HG03108 (cell line): Measurements from ENCODE around the gene NUAK2.

Experiments
- ATAC-seq: cut with Tn5 transposase; IDR thresholded peaks from one replicate; pipeline ENCODE4 v1.9.1; 2021; ENCODE audit warnings: moderate library complexity; ENCODE audit not compliant: unreplicated experiment

The NUAK2 gene

GRCh38 chr1:205346956-205347574 lies 25.5 kb upstream of the NUAK2 start:
- no peak for ATAC-seq

- no peak for ATAC-seq
Measured at GRCh38 chr1:205345761-205346160, 24.2 kb upstream of the NUAK2 start.

GRCh38 chr1:205344066-205344928 lies 22.8 kb upstream of the NUAK2 start:
- ATAC-seq, result no peak

- no peak for ATAC-seq
Measured at GRCh38 chr1:205343431-205344065, 22.0 kb upstream of the NUAK2 start.

GRCh38 chr1:205342986-205343385 lies 21.4 kb upstream of the NUAK2 start:
- ATAC-seq, result no peak

GRCh38 chr1:205340676-205341075 lies 19.1 kb upstream of the NUAK2 start:
- ATAC-seq, result no peak

GRCh38 chr1:205339717-205340116 lies 18.2 kb upstream of the NUAK2 start:
- ATAC-seq, result no peak

- ATAC-seq, result no peak
Measured at GRCh38 chr1:205339197-205339702, 17.7 kb upstream of the NUAK2 start.

- ATAC-seq, result no peak
Measured at GRCh38 chr1:205338011-205338410, 16.5 kb upstream of the NUAK2 start.

- ATAC-seq, result no peak
Measured at GRCh38 chr1:205337481-205337880, 15.9 kb upstream of the NUAK2 start.

- no peak for ATAC-seq
Measured at GRCh38 chr1:205335692-205336091, 14.1 kb upstream of the NUAK2 start.

GRCh38 chr1:205332015-205332791 lies 10.7 kb upstream of the NUAK2 start:
- ATAC-seq, result no peak

GRCh38 chr1:205330150-205330549 lies 8.6 kb upstream of the NUAK2 start:
- ATAC-seq, result no peak

GRCh38 chr1:205329719-205330118 lies 8.2 kb upstream of the NUAK2 start:
- ATAC-seq, result no peak

- no peak for ATAC-seq
Measured at GRCh38 chr1:205328476-205328875, 6.9 kb upstream of the NUAK2 start.

GRCh38 chr1:205326812-205327466 lies 5.4 kb upstream of the NUAK2 start:
- no peak for ATAC-seq

- no peak for ATAC-seq
Measured at GRCh38 chr1:205325334-205325884, 3.9 kb upstream of the NUAK2 start.

GRCh38 chr1:205324781-205325180 lies 3.2 kb upstream of the NUAK2 start:
- no peak for ATAC-seq

GRCh38 chr1:205323794-205324193 lies 2.2 kb upstream of the NUAK2 start:
- no peak for ATAC-seq

- no peak for ATAC-seq
Measured at GRCh38 chr1:205321959-205322283, 376 bp upstream of the NUAK2 start.
